Adrenal gland (tissue), 12 donors: ENCODE data around the gene IGSF9. TPM values are rescaled to one million over a fixed set of nuclear protein-coding genes. Genes with fewer than 3 reads are reported as not detected.

Experiments used
- DNase-seq, 7 donors: peaks; one replicate each; pipeline ENCODE4 v3.0.0-alpha.2; 2019 to 2020
- H3K27ac ChIP-seq, 5 donors: fragments of 200-600 bp; sonication (generic) in 4 of 5; 1 replicate in 3 of 5; 2 replicates in 2 of 5; pipeline versions ENCODE4 v1.5.1 to v1.8.0; 2016 to 2020; ENCODE audit warnings: mild to moderate bottlenecking in 1 of 5
- H3K27me3 ChIP-seq: fragments of 200-600 bp; 2 replicates; pipeline ENCODE4 v1.8.0; 2021
- H3K36me3 ChIP-seq, 2 donors: fragments of 200-600 bp; replicated peaks in 1 of 2; 1 replicate in 1 of 2; 2 replicates in 1 of 2; pipeline versions ENCODE4 v1.5.1 to v1.8.0; 2018 to 2022
- H3K4me1 ChIP-seq, 2 donors: fragments of 200-600 bp; replicated peaks in 1 of 2; 1 replicate in 1 of 2; 2 replicates in 1 of 2; pipeline versions ENCODE4 v1.5.1 to v1.8.0; 2018 to 2021
- H3K4me3 ChIP-seq, 4 donors: fragments of 200-600 bp; sonication (generic) in 3 of 4; one replicate each; pipeline ENCODE4 v1.5.1; 2016 to 2018
- H3K9me3 ChIP-seq, 3 donors: fragments of 200-600 bp; sonication (generic) in 1 of 3; replicated peaks in 1 of 3; 1 replicate in 2 of 3; 2 replicates in 1 of 3; pipeline versions ENCODE4 v1.5.1 to v1.8.0; 2016 to 2021
- CTCF ChIP-seq, 6 experiments: fragments of 450-650 bp in 4 of 6; fragments of 200-600 bp in 2 of 6; sonication (generic) in 1 of 6; IDR thresholded peaks; 1 replicate in 5 of 6; 2 replicates in 1 of 6; pipeline versions ENCODE4 v1.5.1 to v1.8.0; 2016 to 2021; ENCODE audit warnings: antibody characterized with exemption in 6 of 6, mild to moderate bottlenecking in 2 of 6, moderate library complexity in 1 of 6
- POLR2A ChIP-seq, 2 donors: fragments of 450-650 bp; IDR thresholded peaks; one replicate each; pipeline ENCODE4 v1.6.1; 2017; ENCODE audit warnings: antibody characterized with exemption in 2 of 2, mild to moderate bottlenecking in 2 of 2, moderate library complexity in 1 of 2
- WGBS, 4 donors: extraction: QIAGEN DNeasy Blood & Tissue Kit in 2 of 4; methylation state at CpG; one replicate each; pipeline versions ENCODE4 v1.1.5 to v1.1.7; 2013 to 2017; 5-methylcytosine and 5-hydroxymethylcytosine counted together
- intact Hi-C, 2 donors: fragments of 100-400 bp; cut with DNase I; formaldehyde crosslinking; loops; one replicate each; pipeline versions ENCODE4 v1.14.1 to v1.15.0; 2022 to 2023
- polyA plus RNA-seq, 3 donors: library from polyadenylated mRNA; stranded (reverse); fragments of 200-250 nt in 2 of 3; fragments of 350-450 nt in 1 of 3; fragmentation: Illumina TruSeq in 1 of 3; extraction: RNeasy Lipid Tissue Mini Kit (QIAGEN cat#74804) in 1 of 3; gene quantifications; one replicate each; pipeline ENCODE4 v1.2.3, GENCODE V29; 2013 to 2014
- total RNA-seq, 9 donors: library from RNA; depleted of rRNA in 4 of 9; stranded (reverse); fragments of >200 nt in 4 of 9; fragments of 120-200 nt in 1 of 9; fragmentation: NEBNext Ultra II Directional in 1 of 9; extraction: Animal tissue kit (Norgen Biotek cat#: 25700) in 1 of 9; gene quantifications; one replicate each; pipeline versions ENCODE4 v1.1.0 to v1.2.4, GENCODE V29; 2013 to 2023
- donor health status: healthy with polysubstance abuse.
- donor health status: Bipolar disorder and iron deficiency.
- donor health status: DM: yes; HTN: yes; CAD: no.
- donor health status: DM: no; HTN: no; CAD: no.
- donor health status: DM: no; HTN: no; CAD: no.
- donor health status: DM: yes; HTN: yes; CAD: no.

IGSF9 gene
- total and polyA plus RNA-seq, 12 donors = 0.10 to 0.32 (median 0.19) TPM; not detected in 6

GRCh38 chr1:159883134-159883533 lies 62.3 kb downstream of the IGSF9 start:
- WGBS, 4 donors = 69 to 92% (median 72%) methylated on average over 3 to 4 of the region's 4 CpGs
- intact Hi-C loops = no loop called here

GRCh38 chr1:159882527-159882862 lies 62.9 kb downstream of the IGSF9 start:
- peaks cover 3 to 6% of the 10 kb centered on the region in 2 donors for H3K4me1 ChIP-seq
- H3K27ac ChIP-seq = no peak overlapping the region
- H3K36me3 ChIP-seq = no peaks in the 10 kb centered on the region
- H3K9me3 ChIP-seq = no peaks in the 10 kb centered on the region
- no peak for TF ChIP-seq CTCF (IDR thresholded peaks at IDR 0.05)
- no peak for TF ChIP-seq POLR2A (IDR thresholded peaks at IDR 0.05)
- H3K4me3 ChIP-seq = no peak overlapping the region
- H3K27me3 ChIP-seq = no peaks in the 10 kb centered on the region
- no peak for DNase-seq
- 70 to 84% (median 80%) methylated on average over 2 of the region's 2 CpGs for WGBS, 4 donors
- intact Hi-C loops = no loop called here

More at GRCh38 chr1:159883134-159883533, 62.3 kb downstream of the IGSF9 start:
- peaks cover 3 to 6% of the 10 kb centered on the region in 2 donors for H3K4me1 ChIP-seq
- H3K4me3 ChIP-seq = no peak overlapping the region
- no peaks in the 10 kb centered on the region for H3K9me3 ChIP-seq
- no peak for DNase-seq
- no peak for TF ChIP-seq CTCF (IDR thresholded peaks at IDR 0.05)
- no peak for TF ChIP-seq POLR2A (IDR thresholded peaks at IDR 0.05)
- no peak overlapping the region for H3K27ac ChIP-seq
- no peaks in the 10 kb centered on the region for H3K36me3 ChIP-seq
- H3K27me3 ChIP-seq = no peaks in the 10 kb centered on the region

- no peaks in the 10 kb centered on the region for H3K9me3 ChIP-seq
- no peak overlapping the region for H3K27ac ChIP-seq
- peaks cover 3 to 6% of the 10 kb centered on the region in 2 donors for H3K4me1 ChIP-seq
- no peak overlapping the region for H3K4me3 ChIP-seq
- DNase-seq = peak; percentile 91 to 97 (median 96)
- intact Hi-C loops = no loop called here
- no peaks in the 10 kb centered on the region for H3K27me3 ChIP-seq
- H3K36me3 ChIP-seq = no peaks in the 10 kb centered on the region
- TF ChIP-seq POLR2A (IDR thresholded peaks at IDR 0.05) = no peak
- no peak for TF ChIP-seq CTCF (IDR thresholded peaks at IDR 0.05)
- WGBS, 4 donors = 40 to 43% (median 42%) methylated on average over 6 of the region's 6 CpGs
Measured at GRCh38 chr1:159881622-159882526, 63.5 kb downstream of the IGSF9 start.

GRCh38 chr1:159880430-159880829 lies 65.0 kb downstream of the IGSF9 start:
- Histone ChIP-seq H3K9me3 (no peaks in the 10 kb centered on the region), H3K27me3 (no peaks in the 10 kb centered on the region), H3K27ac (no peak overlapping the region), H3K4me1 (peaks cover 3 to 6% of the 10 kb centered on the region in 2 donors), H3K36me3 (no peaks in the 10 kb centered on the region), H3K4me3 (no peak overlapping the region)
- intact Hi-C loops = no loop called here
- 83 to 89% (median 88%) methylated on average over 3 of the region's 3 CpGs for WGBS, 4 donors
- no peak for DNase-seq
- TF ChIP-seq CTCF (IDR thresholded peaks at IDR 0.05) = no peak
- no peak for TF ChIP-seq POLR2A (IDR thresholded peaks at IDR 0.05)
